ENCODE measurements around the gene ENPP5. TPM values are rescaled to one million over a fixed set of nuclear protein-coding genes. Genes with fewer than 3 reads are reported as not detected.
"Not testable (repeated sequence)": the region's sequence is repeated elsewhere in the genome, so short reads cannot be mapped to it uniquely, and the experiment has no call there.

The ENPP5 gene
- polyA plus RNA-seq, 1 donor from 2014 or later = 1.7 TPM

DNA sequence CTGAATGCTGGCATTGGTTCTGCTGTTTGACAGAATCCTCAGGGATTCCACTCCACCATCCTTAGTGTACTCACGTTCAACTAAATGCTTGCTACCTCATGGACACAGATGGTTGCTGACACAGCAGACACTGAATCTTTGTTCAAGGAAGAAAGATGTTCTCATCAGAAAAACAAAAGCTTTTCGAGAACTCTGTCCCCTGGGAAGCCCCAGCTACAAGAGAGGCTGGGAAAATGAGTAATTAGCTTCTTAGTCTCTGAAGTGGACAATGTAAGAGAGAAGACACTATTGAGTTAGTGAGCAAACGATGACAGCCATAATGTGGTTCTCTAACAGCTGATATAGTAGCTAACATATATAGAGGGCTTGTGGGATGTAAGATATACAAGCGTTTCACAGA, 30.9 kb upstream of the ENPP5 start:
- no peaks in the 10 kb centered on the region for H3K36me3 Mint-ChIP-seq
- H3K27ac Mint-ChIP-seq = no peak overlapping the region
- H3K4me1 Mint-ChIP-seq = no peaks in the 10 kb centered on the region
- H3K4me3 Mint-ChIP-seq = no peak overlapping the region
- peaks cover 0 to 5% (median 0%) of the 10 kb centered on the region in 3 donors for H3K9me3 Mint-ChIP-seq
- peaks cover 3% of the 10 kb centered on the region for H3K27me3 Mint-ChIP-seq

DNA sequence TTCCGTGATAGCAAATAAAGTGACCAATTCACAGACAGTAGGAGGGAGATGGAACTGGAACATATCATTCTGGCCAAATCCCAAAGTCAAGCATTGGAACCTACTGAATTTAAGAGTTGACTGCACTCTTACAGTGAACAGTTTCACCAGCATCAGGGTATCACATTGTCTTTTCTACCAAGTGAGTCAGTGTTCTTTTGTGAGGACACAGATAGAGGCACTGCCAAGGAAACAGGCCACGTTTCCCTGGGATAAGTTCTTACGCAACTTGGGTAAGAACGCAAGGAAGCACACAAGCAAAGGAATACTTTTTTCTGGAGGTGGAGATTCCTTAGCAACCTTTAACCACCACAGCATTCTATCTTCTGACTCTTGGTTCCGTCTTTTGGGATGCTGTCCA, 28.6 kb upstream of the ENPP5 start:
- Mint-ChIP-seq H3K4me3 (no peak overlapping the region), H3K27ac (no peak overlapping the region), H3K9me3 (peaks cover 0 to 5% (median 0%) of the 10 kb centered on the region in 3 donors), H3K4me1 (no peaks in the 10 kb centered on the region), H3K27me3 (peaks cover 6% of the 10 kb centered on the region), H3K36me3 (peaks cover 3% of the 10 kb centered on the region)

DNA sequence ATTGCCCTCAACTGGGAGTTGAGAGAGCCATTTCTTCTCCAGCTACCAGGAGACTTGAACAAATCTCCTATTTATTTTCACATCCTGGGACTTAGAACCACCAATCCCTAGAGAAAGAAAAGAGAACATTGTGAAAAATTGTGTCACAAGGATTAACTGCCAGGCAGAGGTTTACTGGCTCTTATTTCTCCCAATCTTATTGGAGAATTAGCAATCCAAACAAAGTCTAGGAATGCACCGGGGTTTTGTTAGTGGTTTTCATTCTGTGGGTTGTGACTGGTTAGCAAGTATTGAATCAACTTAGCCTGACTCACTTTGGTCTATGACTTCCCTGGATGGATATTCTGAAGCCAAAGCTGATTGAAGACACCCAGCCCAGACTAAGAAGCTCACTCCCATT, 21.2 kb upstream of the ENPP5 start:
- H3K27ac Mint-ChIP-seq = no peak overlapping the region
- H3K36me3 Mint-ChIP-seq = peaks cover 4% of the 10 kb centered on the region
- no peak overlapping the region for H3K4me3 Mint-ChIP-seq
- no peaks in the 10 kb centered on the region for H3K9me3 Mint-ChIP-seq
- peaks cover 9% of the 10 kb centered on the region for H3K27me3 Mint-ChIP-seq
- H3K4me1 Mint-ChIP-seq = no peaks in the 10 kb centered on the region

DNA sequence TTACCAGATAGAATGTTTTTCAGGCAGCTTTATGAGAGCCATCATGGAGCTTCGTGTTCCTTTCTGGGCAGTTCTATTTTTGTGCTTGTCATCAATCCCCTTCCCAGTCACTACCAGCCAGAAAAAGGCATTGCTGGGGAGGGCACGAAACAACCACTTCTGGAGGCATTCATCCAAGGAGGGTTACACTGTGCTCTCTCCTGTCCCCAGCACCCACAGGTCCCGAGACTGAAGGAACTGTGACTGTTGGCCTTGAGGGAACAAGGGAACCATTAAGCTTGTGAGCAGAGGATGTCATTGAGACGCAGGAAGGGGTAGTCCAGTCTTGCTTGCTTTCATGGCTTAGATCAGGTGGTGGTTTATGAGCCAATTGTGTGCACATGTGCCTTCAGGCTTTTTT, 20.1 kb upstream of the ENPP5 start:
- Mint-ChIP-seq H3K4me1 (no peaks in the 10 kb centered on the region), H3K27ac (no peak overlapping the region), H3K36me3 (peaks cover 4% of the 10 kb centered on the region), H3K27me3 (peaks cover 7% of the 10 kb centered on the region), H3K9me3 (no peaks in the 10 kb centered on the region), H3K4me3 (no peak overlapping the region)

DNA sequence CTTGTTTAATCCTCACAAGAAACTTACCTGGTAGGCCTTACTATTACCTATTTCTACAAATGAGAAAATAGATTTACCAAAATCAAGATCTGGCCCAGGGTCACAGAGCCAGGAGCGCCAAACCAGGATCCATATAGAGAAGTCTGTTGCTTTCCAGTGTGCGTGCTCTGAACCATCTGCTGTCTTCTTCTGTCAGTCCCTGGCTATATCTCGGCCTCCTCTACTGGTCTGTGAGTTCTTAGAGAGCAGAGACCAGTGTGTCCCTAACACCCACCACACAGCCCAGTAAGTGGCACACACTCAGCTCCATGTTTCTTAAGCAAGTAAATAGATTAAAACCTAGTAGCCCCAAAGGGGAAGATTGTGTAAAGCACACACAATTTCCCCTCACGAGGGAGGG, 18.9 kb upstream of the ENPP5 start:
- Mint-ChIP-seq H3K27ac (no peak overlapping the region), H3K4me3 (no peak overlapping the region), H3K9me3 (no peaks in the 10 kb centered on the region)

DNA sequence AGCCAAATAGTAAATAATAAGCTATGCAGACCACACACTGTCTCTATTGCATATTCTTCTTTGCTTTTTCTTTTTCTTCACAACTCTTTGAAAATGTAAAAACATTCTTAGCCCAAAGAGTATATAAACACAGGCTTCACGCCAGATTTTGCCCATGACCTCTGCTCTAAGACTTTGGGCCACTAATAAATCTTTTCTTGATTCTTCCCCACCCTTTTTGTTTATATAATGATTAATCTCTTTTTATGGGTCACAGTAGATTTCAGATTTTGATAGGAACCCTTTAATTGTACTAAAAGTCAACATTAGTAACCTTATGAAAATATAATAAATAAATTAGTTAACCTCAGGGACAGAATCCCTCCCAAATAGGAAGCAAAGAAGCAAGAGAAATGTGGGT, 15.8 kb upstream of the ENPP5 start:
- Mint-ChIP-seq H3K9me3 (no peaks in the 10 kb centered on the region), H3K27ac (no peak overlapping the region), H3K36me3 (peaks cover 1% of the 10 kb centered on the region), H3K4me3 (no peak overlapping the region), H3K4me1 (no peaks in the 10 kb centered on the region), H3K27me3 (peaks cover 26% of the 10 kb centered on the region)

More for the DNA sequence above, 18.9 kb upstream of the ENPP5 start:
- Mint-ChIP-seq H3K36me3 (peaks cover 1% of the 10 kb centered on the region), H3K4me1 (no peaks in the 10 kb centered on the region), H3K27me3 (peaks cover 12% of the 10 kb centered on the region)

DNA sequence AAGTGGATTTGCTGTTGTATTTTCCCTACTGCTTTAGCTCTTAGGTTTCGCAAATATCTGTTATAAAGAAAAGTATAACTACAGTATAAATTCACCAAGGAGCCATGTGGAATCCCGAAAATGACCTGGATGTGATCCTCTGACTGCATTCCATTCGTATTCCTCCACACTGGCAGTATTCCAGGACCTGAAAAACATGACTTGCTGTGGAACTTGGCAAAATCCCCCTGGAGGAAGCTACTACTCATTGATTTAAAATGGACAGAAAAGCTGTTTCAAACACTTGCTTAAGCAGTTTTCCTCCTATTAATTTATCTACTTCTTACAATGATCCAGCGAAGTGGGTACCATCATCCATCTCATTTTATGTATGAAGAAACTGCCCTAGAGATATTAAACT, 13.3 kb upstream of the ENPP5 start:
- H3K27ac Mint-ChIP-seq = no peak overlapping the region

DNA sequence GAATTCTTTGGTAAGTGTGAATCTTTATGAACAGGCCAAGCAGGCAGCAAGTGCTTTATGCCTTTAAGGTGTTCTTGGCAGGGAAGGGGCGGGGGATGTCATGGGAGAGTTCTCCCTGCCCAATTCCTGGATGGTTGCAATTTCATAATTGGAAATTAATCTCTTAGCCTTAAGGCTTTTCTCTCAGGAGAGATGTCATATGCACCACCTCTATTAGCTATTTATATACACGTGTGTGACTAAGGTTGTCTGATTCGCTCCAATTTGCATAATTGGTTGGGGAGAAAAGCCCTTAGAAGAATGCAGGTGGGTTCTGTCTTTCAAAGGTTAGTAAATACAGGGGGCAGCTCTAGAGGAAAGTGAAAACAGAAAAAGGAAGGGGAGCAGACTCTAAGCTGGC, 5.2 kb upstream of the ENPP5 start:
- Mint-ChIP-seq H3K27me3 (peaks cover 4% of the 10 kb centered on the region), H3K36me3 (no peaks in the 10 kb centered on the region), H3K4me3 (no peak overlapping the region), H3K9me3 (no peaks in the 10 kb centered on the region), H3K27ac (no peak overlapping the region), H3K4me1 (peaks cover 1 to 4% (median 4%) of the 10 kb centered on the region in 3 donors)

More for the DNA sequence above, 13.3 kb upstream of the ENPP5 start:
- peaks cover 24% of the 10 kb centered on the region for H3K27me3 Mint-ChIP-seq
- H3K9me3 Mint-ChIP-seq = no peaks in the 10 kb centered on the region
- peaks cover 1% of the 10 kb centered on the region for H3K36me3 Mint-ChIP-seq
- H3K4me3 Mint-ChIP-seq = no peak overlapping the region
- no peaks in the 10 kb centered on the region for H3K4me1 Mint-ChIP-seq

DNA sequence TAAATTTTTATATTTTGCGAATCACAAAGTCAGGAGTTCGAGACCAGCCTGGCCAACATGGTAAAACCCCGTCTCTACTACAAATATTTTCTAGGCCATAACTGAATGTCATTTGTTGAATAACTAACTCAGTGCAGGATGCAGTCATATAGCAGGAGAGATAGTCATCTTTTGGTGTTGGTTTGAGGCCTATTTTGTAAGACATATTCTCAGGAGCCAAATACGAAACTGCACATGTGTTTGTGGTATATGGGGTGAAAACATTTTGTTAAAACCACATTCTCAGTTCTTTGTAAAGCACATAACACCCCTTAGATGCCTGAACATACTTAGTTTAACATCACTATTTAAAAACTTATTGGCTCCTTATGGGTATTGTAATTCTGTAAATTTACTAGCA, 4.7 kb upstream of the ENPP5 start:
- Mint-ChIP-seq H3K9me3 (no peaks in the 10 kb centered on the region), H3K4me1 (peaks cover 1 to 7% (median 7%) of the 10 kb centered on the region in 3 donors), H3K27me3 (peaks cover 3% of the 10 kb centered on the region), H3K36me3 (no peaks in the 10 kb centered on the region), H3K4me3 (no peak overlapping the region), H3K27ac (no peak overlapping the region)

DNA sequence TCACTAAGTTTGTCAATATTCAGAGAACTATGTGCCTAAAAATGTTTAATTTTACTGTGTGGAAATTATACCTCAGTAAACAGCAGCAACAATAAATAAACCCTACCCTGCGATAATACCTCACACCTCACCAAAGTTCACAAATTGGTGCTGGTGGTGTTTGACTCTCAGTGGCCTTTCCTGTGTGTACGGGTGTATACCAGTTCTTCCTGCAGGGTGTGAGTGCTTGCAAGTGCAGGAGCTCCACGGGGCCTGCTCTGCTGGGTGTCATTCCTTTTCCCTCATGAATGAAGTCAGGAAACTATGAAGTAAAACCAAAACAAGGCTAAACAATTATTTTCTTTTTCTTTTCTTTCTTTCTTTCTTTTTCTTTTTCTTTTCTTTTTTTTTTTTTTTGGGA, 4.1 kb upstream of the ENPP5 start:
- H3K27me3 Mint-ChIP-seq = peaks cover 9% of the 10 kb centered on the region
- H3K9me3 Mint-ChIP-seq = no peaks in the 10 kb centered on the region
- peaks cover 4 to 12% (median 12%) of the 10 kb centered on the region in 3 donors for H3K4me1 Mint-ChIP-seq
- H3K36me3 Mint-ChIP-seq = no peaks in the 10 kb centered on the region
- no peak overlapping the region for H3K27ac Mint-ChIP-seq
- H3K4me3 Mint-ChIP-seq = no peak overlapping the region

DNA sequence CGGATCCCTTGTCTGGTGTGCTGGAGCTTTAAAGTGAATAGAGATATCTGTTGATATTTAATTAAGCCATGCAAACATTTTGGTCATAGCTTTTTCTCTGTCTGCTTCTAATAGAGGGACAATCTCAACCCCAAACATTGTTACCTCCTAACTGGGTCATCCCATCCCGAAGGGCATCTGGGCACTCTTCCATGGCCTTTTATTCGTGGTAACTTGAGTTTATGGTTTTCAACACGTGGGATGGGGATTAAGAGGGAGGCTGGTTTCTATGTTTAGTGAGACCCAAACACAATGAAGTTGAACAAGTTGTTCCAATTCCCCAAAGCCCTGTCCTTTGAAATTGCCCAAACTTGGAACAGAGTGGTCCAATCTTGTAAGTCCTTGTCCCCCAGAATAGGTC, 1.4 kb upstream of the ENPP5 start:
- peaks cover 7% of the 10 kb centered on the region for H3K27me3 Mint-ChIP-seq
- H3K27ac Mint-ChIP-seq = peak overlapping the region in 1 of 3 donors; percentile 7
- H3K4me3 Mint-ChIP-seq = peak overlapping the region; percentile 29 to 94 (median 78)
- no peaks in the 10 kb centered on the region for H3K36me3 Mint-ChIP-seq
- peaks cover 4 to 14% (median 13%) of the 10 kb centered on the region in 3 donors for H3K4me1 Mint-ChIP-seq
- no peaks in the 10 kb centered on the region for H3K9me3 Mint-ChIP-seq

DNA sequence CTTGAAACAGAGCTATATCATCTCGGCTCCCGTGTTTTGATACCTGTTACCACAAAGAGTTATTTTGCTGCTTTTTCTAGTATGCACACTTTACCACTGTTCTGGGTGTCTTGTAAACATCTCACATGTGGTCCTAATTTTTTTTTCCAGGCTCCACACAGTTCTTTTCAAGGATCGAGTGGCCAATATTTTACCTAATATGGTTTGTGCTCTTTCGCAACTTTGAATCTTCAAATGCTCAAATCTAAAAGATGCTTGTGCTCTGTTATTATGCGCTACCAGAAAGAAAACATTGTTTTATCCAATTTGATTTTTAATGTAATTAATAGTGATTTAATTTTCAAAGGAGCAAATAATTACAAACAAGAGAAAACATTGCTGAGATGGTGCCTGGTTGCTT, 10.7 kb downstream of the ENPP5 start:
- peaks cover 2% of the 10 kb centered on the region for H3K36me3 Mint-ChIP-seq
- H3K27me3 Mint-ChIP-seq = no peaks in the 10 kb centered on the region
- H3K27ac Mint-ChIP-seq = no peak overlapping the region

DNA sequence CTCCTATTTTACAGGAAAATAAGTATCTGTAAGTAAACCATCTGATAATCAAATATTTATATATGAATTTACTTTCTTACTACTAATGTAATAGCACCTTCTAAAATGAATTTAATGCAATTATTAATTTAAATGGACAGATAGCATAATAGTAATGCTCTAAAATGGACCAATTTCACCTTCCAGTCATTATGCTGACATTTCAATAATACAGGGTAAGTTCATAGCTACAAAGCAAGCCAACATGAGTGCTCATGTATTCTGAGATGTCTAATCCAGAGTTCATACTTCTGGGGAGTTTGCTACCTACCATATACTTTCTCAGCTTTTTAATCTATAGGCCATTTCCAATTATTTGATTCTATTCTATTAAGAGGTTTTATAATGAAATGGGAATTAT, 11.6 kb downstream of the ENPP5 start:
- Mint-ChIP-seq H3K4me1 (no peaks in the 10 kb centered on the region), H3K27me3 (no peaks in the 10 kb centered on the region), H3K9me3 (no peaks in the 10 kb centered on the region), H3K36me3 (no peaks in the 10 kb centered on the region), H3K4me3 (no peak overlapping the region), H3K27ac (no peak overlapping the region)

More for the DNA sequence above, 10.7 kb downstream of the ENPP5 start:
- no peak overlapping the region for H3K4me3 Mint-ChIP-seq
- H3K4me1 Mint-ChIP-seq = no peaks in the 10 kb centered on the region
- no peaks in the 10 kb centered on the region for H3K9me3 Mint-ChIP-seq

DNA sequence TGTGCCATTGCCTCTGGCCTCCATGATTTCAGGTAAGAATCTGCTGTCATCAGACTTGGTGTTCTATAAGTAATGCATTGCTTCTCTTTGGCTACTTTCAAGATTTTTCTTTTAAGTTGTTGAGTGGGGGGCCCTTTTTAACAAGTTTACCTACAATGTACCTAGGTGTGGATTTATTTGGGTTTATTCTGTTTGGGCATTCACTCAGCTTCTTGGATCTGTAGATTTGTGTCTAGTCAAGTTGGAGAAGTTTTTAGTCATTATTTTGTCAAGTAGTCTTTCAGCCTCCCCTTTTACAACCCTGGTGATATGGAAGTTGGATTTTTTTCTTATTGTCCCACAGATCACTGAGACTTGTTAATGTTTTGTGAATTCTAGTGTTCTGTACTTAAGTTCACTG, 14.1 kb downstream of the ENPP5 start:
- H3K36me3 Mint-ChIP-seq = no peaks in the 10 kb centered on the region
- H3K9me3 Mint-ChIP-seq = peaks cover 0 to 4% (median 0%) of the 10 kb centered on the region in 3 donors

DNA sequence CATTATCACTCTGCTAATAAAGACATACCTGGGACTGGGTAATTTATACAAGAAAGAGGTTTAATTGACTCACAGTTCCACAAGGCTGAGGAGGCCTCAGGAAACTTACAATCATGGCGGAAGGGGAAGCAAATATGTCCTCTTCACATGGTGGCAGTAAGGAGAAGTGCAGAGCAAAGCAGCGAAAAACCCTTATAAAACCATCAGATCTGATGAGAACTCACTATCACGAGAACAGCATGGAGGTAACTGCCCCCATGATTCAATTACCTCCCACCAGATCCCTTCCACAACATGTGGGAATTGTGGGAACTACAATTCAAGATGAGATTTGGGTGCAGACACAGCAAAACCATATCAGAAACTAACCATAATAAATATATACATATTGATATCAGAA, 21.7 kb downstream of the ENPP5 start:
- H3K27me3 Mint-ChIP-seq, H3K4me1 Mint-ChIP-seq, H3K4me3 Mint-ChIP-seq, H3K27ac Mint-ChIP-seq, H3K36me3 Mint-ChIP-seq, H3K9me3 Mint-ChIP-seq: not testable (repeated sequence)

More for the DNA sequence above, 14.1 kb downstream of the ENPP5 start:
- H3K4me1 Mint-ChIP-seq = no peaks in the 10 kb centered on the region
- H3K27ac Mint-ChIP-seq = no peak overlapping the region
- no peak overlapping the region for H3K4me3 Mint-ChIP-seq
- no peaks in the 10 kb centered on the region for H3K27me3 Mint-ChIP-seq

DNA sequence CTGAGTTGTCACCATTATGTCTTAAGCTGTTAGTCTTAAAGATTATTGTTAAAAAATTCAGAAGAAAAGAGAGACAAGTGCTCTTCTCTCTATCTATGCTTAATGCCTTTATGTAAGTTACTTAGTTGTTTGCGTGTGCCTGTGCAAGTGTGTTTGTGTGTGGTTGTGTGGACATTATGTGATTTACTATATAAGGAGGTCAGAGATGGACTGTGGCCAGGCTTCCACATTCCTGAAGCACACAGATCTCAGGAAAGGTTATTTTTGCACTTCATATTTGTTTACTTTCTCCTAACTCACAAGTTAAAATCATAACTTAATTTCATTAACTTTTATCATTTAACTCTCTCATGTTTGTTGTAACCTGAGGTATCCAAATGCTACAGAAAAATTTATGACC, 26.5 kb downstream of the ENPP5 start:
- peaks cover 5% of the 10 kb centered on the region for H3K36me3 Mint-ChIP-seq

DNA sequence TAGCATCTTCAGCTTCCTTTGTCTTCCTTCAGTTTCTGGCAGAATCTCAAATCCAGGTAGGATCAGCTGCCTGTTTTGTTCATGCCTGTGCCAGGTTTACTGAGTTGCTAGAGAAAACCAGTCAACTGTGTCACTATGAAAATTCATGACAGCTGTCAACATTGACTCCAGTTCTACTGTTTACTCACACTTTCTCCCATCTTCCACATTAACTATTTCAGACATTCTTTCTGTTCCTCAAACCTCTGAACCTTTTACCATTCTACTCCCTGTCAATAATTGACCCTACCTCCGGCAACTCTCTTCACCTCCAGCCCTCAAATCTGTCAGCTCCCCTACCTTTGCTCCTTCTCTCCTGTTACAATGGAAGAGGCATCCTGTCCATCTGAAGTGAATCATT, 32.5 kb downstream of the ENPP5 start:
- no peak overlapping the region for H3K4me3 Mint-ChIP-seq
- peaks cover 16 to 28% (median 24%) of the 10 kb centered on the region in 3 donors for H3K4me1 Mint-ChIP-seq
- peak overlapping the region in 1 of 3 donors; percentile 56 for H3K27ac Mint-ChIP-seq
- H3K9me3 Mint-ChIP-seq = no peaks in the 10 kb centered on the region
- no peaks in the 10 kb centered on the region for H3K36me3 Mint-ChIP-seq
- H3K27me3 Mint-ChIP-seq = no peaks in the 10 kb centered on the region

More for the DNA sequence above, 26.5 kb downstream of the ENPP5 start:
- H3K9me3 Mint-ChIP-seq = no peaks in the 10 kb centered on the region
- no peaks in the 10 kb centered on the region for H3K4me1 Mint-ChIP-seq
- no peak overlapping the region for H3K4me3 Mint-ChIP-seq
- no peaks in the 10 kb centered on the region for H3K27me3 Mint-ChIP-seq
- no peak overlapping the region for H3K27ac Mint-ChIP-seq
